K562 (cell line): ENCODE data around the gene MEF2B. TPM values are rescaled to one million over a fixed set of nuclear protein-coding genes. Genes with fewer than 3 reads are reported as not detected.

ENCODE experiments used
- ATAC-seq: fragments of 200-7000 bp; cut with Tn5 transposase; 3 replicates; pipeline ENCODE4 v1.9.1; 2020; ENCODE audit warnings: moderate library complexity
- BruUV-seq: library from RNA; stranded (reverse); fragments of 400-500 nt; replicated peaks from 2 replicates; lab custom pipeline; 2021; lab: Mats Ljungman, UMichigan
- CTCF ChIA-PET: fragments of 300-600 bp; formaldehyde crosslinking; extraction: SDS; loops from one replicate; lab custom pipeline; 2021; ENCODE audit warnings: low intra/inter-chr PET ratio; lab: Yijun Ruan, JAX
- POLR2A ChIA-PET: fragments of 300-600, 350-650 bp; sonication (Branson Sonifier 250); formaldehyde crosslinking; extraction: SDS; loops from one replicate; lab custom pipeline; 2021; ENCODE audit warnings: antibody characterized with exemption, inconsistent platforms; lab: Yijun Ruan, JAX
- DNase-seq, 4 experiments: peaks; one replicate each; pipeline versions ENCODE4 v3.0.0 to v3.0.0-alpha.2; 2011 to 2018; ENCODE audit warnings: low spot score in 3 of 4, mixed read lengths in 3 of 4; ENCODE audit errors: extremely low read depth in 1 of 4
- FAIRE-seq: peaks from 2 replicates; lab custom pipeline; 2011; peaks lifted over from hg19 to GRCh38; lab: Jason Lieb, UNC
- H2AFZ ChIP-seq: 2 replicates; pipeline ENCODE4 v1.6.0; 2011; ENCODE audit warnings: low read depth, low read length, control low read depth, inconsistent platforms
- H3K27ac ChIP-seq: fragments of 200-600 bp; 3 replicates; pipeline ENCODE4 v1.8.0; 2011; ENCODE audit warnings: low read depth, mild to moderate bottlenecking, control low read depth, inconsistent platforms, low read length, moderate library complexity, mixed read lengths; ENCODE audit errors: extremely low read depth
- H3K27me3 ChIP-seq, 2 experiments: fragments of 300-600 bp in 1 of 2; 2 replicates in 1 of 2; 3 replicates in 1 of 2; pipeline versions ENCODE4 v1.6.0 to v1.8.0; 2011; ENCODE audit warnings: inconsistent platforms in 2 of 2, low read length in 2 of 2, mild to moderate bottlenecking in 1 of 2, mixed read lengths in 1 of 2, moderate library complexity in 1 of 2; ENCODE audit not compliant: control insufficient read depth in 2 of 2, insufficient read depth in 2 of 2
- H3K36me3 ChIP-seq: fragments of 300-600 bp; 3 replicates; pipeline ENCODE4 v1.8.0; 2011; ENCODE audit warnings: mild to moderate bottlenecking, low read length, inconsistent platforms; ENCODE audit not compliant: control insufficient read depth, insufficient read depth
- H3K4me1 ChIP-seq, 2 experiments: fragments of 200-600 bp in 1 of 2; replicated peaks in 1 of 2; 2 replicates in 1 of 2; 3 replicates in 1 of 2; pipeline versions ENCODE4 v1.5.1 to v1.8.0; 2011; ENCODE audit warnings: inconsistent platforms in 2 of 2, low read length in 2 of 2, mild to moderate bottlenecking in 1 of 2, mixed read lengths in 1 of 2, moderate library complexity in 1 of 2; ENCODE audit not compliant: control insufficient read depth in 2 of 2, insufficient read depth in 2 of 2
- H3K4me2 ChIP-seq: 2 replicates; pipeline ENCODE4 v1.6.1; 2011; ENCODE audit warnings: low read length, control low read depth, inconsistent platforms, mixed read lengths; ENCODE audit not compliant: insufficient read depth
- H3K4me3 ChIP-seq: fragments of 200-600 bp; sonication (generic), shearing (Covaris generic); 2 replicates; pipeline ENCODE4 v1.5.1; 2016; ENCODE audit warnings: control low read depth, inconsistent platforms
- H3K79me2 ChIP-seq: fragments of 200-600 bp; 3 replicates; pipeline ENCODE4 v1.8.0; 2011; ENCODE audit warnings: low read length, inconsistent platforms; ENCODE audit not compliant: control insufficient read depth, insufficient read depth
- H3K9ac ChIP-seq, 2 experiments: 2 replicates each; pipeline versions ENCODE4 v1.6.0 to v1.6.1; 2011; ENCODE audit warnings: low read depth in 2 of 2, low read length in 2 of 2, control low read depth in 1 of 2, inconsistent platforms in 1 of 2, mild to moderate bottlenecking in 1 of 2, mixed read lengths in 1 of 2; ENCODE audit not compliant: insufficient read depth in 1 of 2
- H3K9me1 ChIP-seq: one replicate; pipeline ENCODE4 v1.6.0; 2011; ENCODE audit warnings: inconsistent platforms, mild to moderate bottlenecking, low read length, moderate library complexity; ENCODE audit not compliant: control insufficient read depth, insufficient read depth
- H3K9me3 ChIP-seq: replicated peaks from 2 replicates; pipeline ENCODE4 v1.5.1; 2011; ENCODE audit warnings: low read depth, low read length, inconsistent platforms; ENCODE audit not compliant: control insufficient read depth, insufficient read depth
- H4K20me1 ChIP-seq: replicated peaks from 2 replicates; pipeline ENCODE4 v1.6.1; 2011; ENCODE audit warnings: low read length, inconsistent platforms, mixed read lengths; ENCODE audit not compliant: control insufficient read depth, insufficient read depth
- CGGBP1 ChIP-seq: fragments of 250-450 bp; sonication (Bioruptor Pico); IDR thresholded peaks from 2 replicates; pipeline ENCODE4 v1.9.0; 2021; ENCODE audit warnings: mild to moderate bottlenecking
- DLX4 ChIP-seq: fragments of 250-450 bp; sonication (Bioruptor Pico); IDR thresholded peaks from 2 replicates; pipeline ENCODE4 v1.6.1; 2021; ENCODE audit warnings: mild to moderate bottlenecking
- GATAD2B ChIP-seq: fragments of 450-650 bp; IDR thresholded peaks from 2 replicates; pipeline ENCODE4 v1.6.1; 2017; ENCODE audit warnings: mild to moderate bottlenecking, borderline replicate concordance
- NCOA2 ChIP-seq, 2 experiments: fragments of 450-650 bp; IDR thresholded peaks; 2 replicates each; pipeline ENCODE4 v1.6.1; 2018; ENCODE audit warnings: mild to moderate bottlenecking in 2 of 2, moderate library complexity in 1 of 2; ENCODE audit not compliant: partially characterized antibody in 2 of 2
- NFIC ChIP-seq: fragments of 450-650 bp; IDR thresholded peaks from 2 replicates; pipeline ENCODE4 v1.6.1; 2017; ENCODE audit warnings: mild to moderate bottlenecking, inconsistent platforms
- ZNF780A ChIP-seq: fragments of 250-450 bp; sonication (Bioruptor Pico); IDR thresholded peaks from 2 replicates; pipeline ENCODE4 v1.5.0; 2021; ENCODE audit warnings: mild to moderate bottlenecking
- WGBS: fragments of 100-300 bp; shearing (Covaris generic); methylation state at CpG from one replicate; pipeline ENCODE4 v1.1.6; 2016; ENCODE audit warnings: low coverage, mixed read lengths; ENCODE audit not compliant: insufficient coverage; ENCODE audit errors: missing lambda C conversion rate; 5-methylcytosine and 5-hydroxymethylcytosine counted together
- in situ Hi-C: fragments of 300-500 bp; cut with MboI; formaldehyde crosslinking; loops from 4 replicates; pipeline ENCODE4 v1.15.0; 2018; ENCODE audit warnings: inconsistent platforms, mixed read lengths
- intact Hi-C: fragments of 100-400 bp; cut with micrococcal nuclease; formaldehyde crosslinking; loops from 2 replicates; pipeline ENCODE4 v1.14.2; 2022
- polyA plus RNA-seq, 8 experiments: library from polyadenylated mRNA; depleted of rRNA in 4 of 8; stranded (reverse) in 5 of 8; unstranded in 3 of 8; fragments of >200 nt; fragmentation: Nextera tagmentation in 2 of 8; fragmentation: Illumina TruSeq in 1 of 8; extraction: Ambion mirVana in 2 of 8; extraction: Trizol in 1 of 8; gene quantifications; 2 replicates each; pipeline versions ENCODE4 v1.2.1 to v1.2.3, GENCODE V29; 2011 to 2014; ENCODE audit warnings: inconsistent platforms in 1 of 8, missing spikeins in 1 of 8
- total RNA-seq, 7 experiments: library from RNA; depleted of rRNA in 6 of 7; stranded (reverse); fragments of >200 nt in 6 of 7; fragmentation: Illumina TruSeq in 2 of 7; extraction: Trizol in 2 of 7; gene quantifications; 2 replicates each; pipeline versions ENCODE4 v1.2.1 to v1.2.3, GENCODE V29; 2011 to 2021; ENCODE audit warnings: low replicate concordance in 1 of 7

The MEF2B gene
- total and polyA plus RNA-seq, 9 of the 15 experiments (the other 6 are each of a cell fraction or from before 2014, with no cell fraction given), result 0.14 to 1.9 (median 0.71) TPM; not detected in 3

GRCh38 chr19:19212916-19213315 lies 42.9 kb upstream of the MEF2B start:
- intact Hi-C loops, result no loop called here
- POLR2A ChIA-PET, result no interaction called here
- CTCF ChIA-PET, result no interaction called here

More at GRCh38 chr19:19212916-19213315, 42.9 kb upstream of the MEF2B start:
- no peak overlapping the region for H3K27ac ChIP-seq
- no peak for DNase-seq
- H3K9me3 ChIP-seq, result peaks cover 2% of the 10 kb centered on the region
- no peak for FAIRE-seq
- no peak overlapping the region for H3K9ac ChIP-seq
- no peak for TF ChIP-seq NFIC
- TF ChIP-seq ZNF780A (CRISPR knock-in tag), result no peak
- no peak for TF ChIP-seq GATAD2B
- TF ChIP-seq CGGBP1 (CRISPR knock-in tag), result no peak
- no peak for TF ChIP-seq NCOA2 (IDR thresholded peaks at IDR 0.05; ENCODE audit: partially characterized antibody in 2 of 2)
- no peak for TF ChIP-seq DLX4 (CRISPR knock-in tag)
- H3K79me2 ChIP-seq, result no peaks in the 10 kb centered on the region
- no TSS peak for BruUV-seq
- no peak overlapping the region for H3K4me3 ChIP-seq
- no peak overlapping the region for H3K4me2 ChIP-seq
- H3K9me1 ChIP-seq, result peaks cover 3% of the 10 kb centered on the region
- no peak overlapping the region for H2AFZ ChIP-seq
- H3K4me1 ChIP-seq, result peaks cover 2 to 13% of the 10 kb centered on the region in 2 experiments; a peak in 4 of 5 replicates
- H3K27me3 ChIP-seq, result peaks cover 8 to 33% of the 10 kb centered on the region in 2 experiments
- no peaks in the 10 kb centered on the region for H3K36me3 ChIP-seq
- H4K20me1 ChIP-seq, result no peaks in the 10 kb centered on the region; the same call in 1 of the 2 replicates
- ATAC-seq, result no peak
- in situ Hi-C loops, result no loop called here
- 0% methylated on average over 7 of the region's 7 CpGs for WGBS
